ENCODE results near the gene SLC39A9. TPM values are rescaled to one million over a fixed set of nuclear protein-coding genes. Genes with fewer than 3 reads are reported as not detected.

The SLC39A9 gene
- total and polyA plus RNA-seq, 8 donors: 12.1 to 121 (median 19.6) TPM

DNA sequence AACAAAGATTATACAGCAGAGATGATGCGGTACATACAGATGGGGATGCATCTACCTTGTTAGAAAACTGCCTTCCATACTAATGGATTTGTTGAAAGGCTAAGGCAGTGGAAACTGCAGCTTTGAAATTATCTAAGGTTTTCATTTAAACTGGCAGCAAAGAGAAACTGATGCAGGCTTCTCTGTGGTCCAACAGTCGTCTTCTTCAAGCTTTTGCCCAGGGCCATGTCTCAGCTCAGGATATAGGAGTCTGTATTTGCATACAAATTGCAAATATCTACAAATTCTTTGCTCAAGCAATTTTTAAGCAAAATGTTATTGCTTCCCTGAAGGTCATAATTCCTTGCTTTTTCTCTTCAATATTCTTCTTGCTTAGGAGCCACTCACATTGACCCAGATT is 34.1 kb upstream of the SLC39A9 start:
- 78 to 93% (median 89%) methylated on average over 2 of the region's 2 CpGs for WGBS, 5 donors
- intact Hi-C loops (cut with DNase I; ENCODE audit: low total_unique reads): no loop called here
- DNase-seq: no peak
- peaks cover 0 to 8% (median 0%) of the 10 kb centered on the region in 3 donors for H3K27me3 ChIP-seq
- H3K36me3 ChIP-seq: no peaks in the 10 kb centered on the region
- H3K4me1 ChIP-seq: no peaks in the 10 kb centered on the region
- no peak for TF ChIP-seq POLR2AphosphoS5 (IDR thresholded peaks at IDR 0.05)
- TF ChIP-seq, protein P1, sequence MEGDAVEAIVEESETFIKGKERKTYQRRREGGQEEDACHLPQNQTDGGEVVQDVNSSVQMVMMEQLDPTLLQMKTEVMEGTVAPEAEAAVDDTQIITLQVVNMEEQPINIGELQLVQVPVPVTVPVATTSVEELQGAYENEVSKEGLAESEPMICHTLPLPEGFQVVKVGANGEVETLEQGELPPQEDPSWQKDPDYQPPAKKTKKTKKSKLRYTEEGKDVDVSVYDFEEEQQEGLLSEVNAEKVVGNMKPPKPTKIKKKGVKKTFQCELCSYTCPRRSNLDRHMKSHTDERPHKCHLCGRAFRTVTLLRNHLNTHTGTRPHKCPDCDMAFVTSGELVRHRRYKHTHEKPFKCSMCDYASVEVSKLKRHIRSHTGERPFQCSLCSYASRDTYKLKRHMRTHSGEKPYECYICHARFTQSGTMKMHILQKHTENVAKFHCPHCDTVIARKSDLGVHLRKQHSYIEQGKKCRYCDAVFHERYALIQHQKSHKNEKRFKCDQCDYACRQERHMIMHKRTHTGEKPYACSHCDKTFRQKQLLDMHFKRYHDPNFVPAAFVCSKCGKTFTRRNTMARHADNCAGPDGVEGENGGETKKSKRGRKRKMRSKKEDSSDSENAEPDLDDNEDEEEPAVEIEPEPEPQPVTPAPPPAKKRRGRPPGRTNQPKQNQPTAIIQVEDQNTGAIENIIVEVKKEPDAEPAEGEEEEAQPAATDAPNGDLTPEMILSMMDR (IDR thresholded peaks at IDR 0.05): no peak
- TF ChIP-seq POLR2A (IDR thresholded peaks at IDR 0.05): no peak
- TF ChIP-seq EP300 (IDR thresholded peaks at IDR 0.05): no peak
- H3K27ac ChIP-seq: no peak overlapping the region
- no peaks in the 10 kb centered on the region for H3K9me3 ChIP-seq
- H3K4me3 ChIP-seq: no peak overlapping the region

DNA sequence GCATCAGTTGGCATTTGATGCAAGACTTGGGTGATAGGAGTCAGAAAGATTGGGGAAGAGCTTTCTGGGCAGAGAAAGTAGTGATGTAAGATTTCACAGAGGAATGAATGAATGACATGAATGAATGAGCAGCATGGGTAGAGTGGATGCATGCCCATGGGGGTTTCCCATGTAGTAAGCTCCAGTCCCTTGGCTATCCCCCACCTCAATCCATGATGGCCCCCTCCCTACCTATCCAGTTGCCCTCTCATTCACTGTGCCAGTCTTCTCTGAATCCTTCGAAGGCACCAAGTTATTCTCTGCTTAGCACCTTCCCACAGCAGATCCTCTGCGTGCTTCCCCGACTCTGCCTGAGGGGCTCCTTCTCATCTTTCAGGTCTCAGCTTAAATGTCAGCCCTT is 32.4 kb upstream of the SLC39A9 start:
- intact Hi-C loops (cut with DNase I; ENCODE audit: low total_unique reads): no loop called here
- DNase-seq: no peak
- TF ChIP-seq EP300 (IDR thresholded peaks at IDR 0.05) (no peak), POLR2AphosphoS5 (IDR thresholded peaks at IDR 0.05) (no peak), POLR2A (IDR thresholded peaks at IDR 0.05) (no peak)
- TF ChIP-seq, protein P1 (IDR thresholded peaks at IDR 0.05): no peak
- H3K27me3 ChIP-seq: peaks cover 0 to 4% (median 0%) of the 10 kb centered on the region in 3 donors
- H3K4me1 ChIP-seq: no peaks in the 10 kb centered on the region
- no peaks in the 10 kb centered on the region for H3K36me3 ChIP-seq
- H3K4me3 ChIP-seq: no peak overlapping the region
- H3K27ac ChIP-seq: no peak overlapping the region
- H3K9me3 ChIP-seq: no peaks in the 10 kb centered on the region
- 58 to 67% (median 65%) methylated on average over 3 of the region's 3 CpGs for WGBS, 5 donors

DNA sequence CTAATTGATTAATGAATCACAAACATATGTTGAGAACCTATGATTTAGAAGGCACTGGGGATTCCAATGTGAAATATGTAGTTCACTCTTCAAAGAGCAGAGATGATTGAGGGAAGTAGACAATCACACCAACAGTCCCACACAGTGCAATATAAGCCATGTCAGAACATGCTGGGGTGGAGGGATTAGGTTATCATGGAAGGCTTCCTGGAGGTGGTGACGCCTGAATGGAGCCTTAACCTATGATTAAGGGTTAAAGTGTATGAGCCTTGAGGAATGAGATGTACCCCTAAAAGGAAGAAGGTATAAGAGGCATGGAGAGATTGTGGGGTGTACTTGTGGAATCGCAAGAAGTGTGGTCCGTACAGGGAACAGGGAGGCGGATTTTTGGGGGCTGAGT is 31.7 kb upstream of the SLC39A9 start:
- H3K4me3 ChIP-seq: no peak overlapping the region
- no peak for DNase-seq
- intact Hi-C loops (cut with DNase I; ENCODE audit: low total_unique reads): no loop called here
- no peak for TF ChIP-seq POLR2AphosphoS5 (IDR thresholded peaks at IDR 0.05)
- no peak for TF ChIP-seq POLR2A (IDR thresholded peaks at IDR 0.05)
- TF ChIP-seq, protein P1 (IDR thresholded peaks at IDR 0.05): no peak
- TF ChIP-seq EP300 (IDR thresholded peaks at IDR 0.05): no peak
- H3K9me3 ChIP-seq: no peaks in the 10 kb centered on the region
- H3K36me3 ChIP-seq: peaks cover 0 to under 1% (median 0%) of the 10 kb centered on the region in 4 donors
- no peak overlapping the region for H3K27ac ChIP-seq
- peaks cover 0 to 4% (median 0%) of the 10 kb centered on the region in 3 donors for H3K27me3 ChIP-seq
- 95 to 99% (median 97%) methylated on average over 4 of the region's 4 CpGs for WGBS, 5 donors
- H3K4me1 ChIP-seq: no peaks in the 10 kb centered on the region

DNA sequence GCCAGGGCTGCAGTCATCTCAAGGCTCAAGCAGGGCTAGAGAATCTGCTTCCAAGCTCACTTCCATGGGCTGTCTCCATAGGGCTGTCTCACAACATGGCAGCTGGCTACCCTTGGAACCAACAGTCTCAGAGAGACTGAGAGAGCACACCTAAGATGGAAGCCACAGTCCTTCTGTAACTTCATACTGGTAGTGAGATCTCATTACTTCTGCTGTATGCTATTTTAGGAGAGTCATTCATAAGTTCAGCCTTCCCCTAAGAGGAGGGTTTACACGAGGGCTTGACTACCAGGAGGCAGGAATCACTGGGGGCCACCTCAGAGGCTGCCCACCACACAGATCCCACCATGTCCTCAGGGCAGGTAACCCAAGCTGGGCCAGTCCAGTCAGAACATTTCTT is 30.1 kb upstream of the SLC39A9 start:
- 70 to 91% (median 82%) methylated on average over 1 of the region's 1 CpG for WGBS, 5 donors
- intact Hi-C loops (cut with DNase I; ENCODE audit: low total_unique reads): no loop called here
- Histone ChIP-seq H3K9me3 (no peaks in the 10 kb centered on the region), H3K4me3 (no peak overlapping the region), H3K36me3 (peaks cover 0 to 6% (median 0%) of the 10 kb centered on the region in 4 donors), H3K27me3 (no peaks in the 10 kb centered on the region), H3K27ac (no peak overlapping the region), H3K4me1 (no peaks in the 10 kb centered on the region)
- no peak for DNase-seq
- no peak for TF ChIP-seq POLR2A (IDR thresholded peaks at IDR 0.05)
- no peak for TF ChIP-seq EP300 (IDR thresholded peaks at IDR 0.05)
- TF ChIP-seq, protein P1 (IDR thresholded peaks at IDR 0.05): no peak
- TF ChIP-seq POLR2AphosphoS5 (IDR thresholded peaks at IDR 0.05): no peak

All from stomach (tissue), 9 donors.